RWPE2 (cell line): ENCODE measurements around the gene FHOD3.
A peak's percentile ranks its signal among the peaks of the same experiment; 100 is the strongest.

Experiments
- ATAC-seq: fragments of 200-7000 bp; cut with Tn5 transposase; 3 replicates; pipeline ENCODE4 v1.9.1; 2021; ENCODE audit warnings: low read depth
- DNase-seq: peaks from one replicate; pipeline ENCODE4 v3.0.0-alpha.2; 2020; ENCODE audit warnings: low spot score
- H3K27ac ChIP-seq: fragments of 450-650 bp; 2 replicates; pipeline ENCODE4 v1.5.1; 2017; ENCODE audit warnings: mild to moderate bottlenecking; ENCODE audit not compliant: poor library complexity, severe bottlenecking
- H3K27me3 ChIP-seq: fragments of 250-450 bp; sonication (Bioruptor Pico); 2 replicates; pipeline ENCODE4 v1.5.1; 2021; ENCODE audit warnings: mild to moderate bottlenecking, moderate library complexity; ENCODE audit not compliant: insufficient read depth, poor library complexity, severe bottlenecking
- H3K36me3 ChIP-seq: fragments of 250-450 bp; sonication (Bioruptor Pico); 2 replicates; pipeline ENCODE4 v1.5.1; 2020; ENCODE audit warnings: low read depth, mild to moderate bottlenecking, moderate library complexity
- H3K4me1 ChIP-seq: fragments of 250-450 bp; sonication (Bioruptor Pico); 2 replicates; pipeline ENCODE4 v1.5.1; 2021; ENCODE audit warnings: mild to moderate bottlenecking, moderate library complexity; ENCODE audit not compliant: insufficient read depth, poor library complexity, severe bottlenecking
- H3K4me3 ChIP-seq: fragments of 250-450 bp; sonication (Bioruptor Pico); 2 replicates; pipeline ENCODE4 v1.5.1; 2021; ENCODE audit warnings: mild to moderate bottlenecking, moderate library complexity; ENCODE audit not compliant: severe bottlenecking
- H3K9me3 ChIP-seq: fragments of 250-450 bp; sonication (Bioruptor Pico); 2 replicates; pipeline ENCODE4 v1.5.1; 2021; ENCODE audit warnings: mild to moderate bottlenecking, moderate library complexity; ENCODE audit not compliant: severe bottlenecking
- CTCF ChIP-seq: fragments of 450-650 bp; IDR thresholded peaks from one replicate; pipeline ENCODE4 v1.5.1; 2017; ENCODE audit warnings: mild to moderate bottlenecking, moderate library complexity; ENCODE audit not compliant: poor library complexity, severe bottlenecking

The FHOD3 gene

GRCh38 chr18:36697905-36698304 is 400.4 kb downstream of the FHOD3 start:
- H3K27ac ChIP-seq = peak overlapping the region; percentile 28
- DNase-seq = no peak
- no peaks in the 10 kb centered on the region for H3K9me3 ChIP-seq
- H3K36me3 ChIP-seq = no peaks in the 10 kb centered on the region
- peaks cover 13% of the 10 kb centered on the region for H3K4me1 ChIP-seq
- H3K27me3 ChIP-seq = no peaks in the 10 kb centered on the region
- no peak overlapping the region for H3K4me3 ChIP-seq
- peak; percentile 99 for ATAC-seq
- no peak for TF ChIP-seq CTCF

GRCh38 chr18:36700955-36701354 is 403.4 kb downstream of the FHOD3 start:
- Histone ChIP-seq H3K27me3 (no peaks in the 10 kb centered on the region), H3K9me3 (no peaks in the 10 kb centered on the region), H3K27ac (no peak overlapping the region), H3K4me1 (peaks cover 13% of the 10 kb centered on the region), H3K4me3 (no peak overlapping the region), H3K36me3 (no peaks in the 10 kb centered on the region)
- no peak for ATAC-seq
- DNase-seq = no peak
- TF ChIP-seq CTCF = no peak

GRCh38 chr18:36702401-36703013 is 405.0 kb downstream of the FHOD3 start:
- no peak for DNase-seq
- Histone ChIP-seq H3K4me3 (no peak overlapping the region), H3K36me3 (no peaks in the 10 kb centered on the region), H3K27me3 (no peaks in the 10 kb centered on the region), H3K27ac (no peak overlapping the region), H3K9me3 (no peaks in the 10 kb centered on the region), H3K4me1 (peaks cover 8% of the 10 kb centered on the region)
- ATAC-seq = no peak
- no peak for TF ChIP-seq CTCF

- Histone ChIP-seq H3K4me3 (no peak overlapping the region), H3K27me3 (no peaks in the 10 kb centered on the region), H3K9me3 (no peaks in the 10 kb centered on the region), H3K27ac (no peak overlapping the region), H3K36me3 (no peaks in the 10 kb centered on the region), H3K4me1 (no peaks in the 10 kb centered on the region)
- TF ChIP-seq CTCF = no peak
- DNase-seq = no peak
- no peak for ATAC-seq
These were observed 406.6 kb downstream of the FHOD3 start for GRCh38 chr18:36704156-36704555.

- DNase-seq = no peak
- no peaks in the 10 kb centered on the region for H3K27me3 ChIP-seq
- TF ChIP-seq CTCF = no peak
These were observed 408.8 kb downstream of the FHOD3 start for GRCh38 chr18:36706134-36706881.

More at GRCh38 chr18:36706134-36706881, 408.8 kb downstream of the FHOD3 start:
- no peak overlapping the region for H3K4me3 ChIP-seq
- peaks cover 2% of the 10 kb centered on the region for H3K4me1 ChIP-seq
- no peak overlapping the region for H3K27ac ChIP-seq
- no peak; the same call in 2 of the 3 replicates for ATAC-seq
- H3K9me3 ChIP-seq = no peaks in the 10 kb centered on the region
- H3K36me3 ChIP-seq = no peaks in the 10 kb centered on the region
